Measurements from ENCODE around the gene ARHGAP25.

ARHGAP25 gene

DNA sequence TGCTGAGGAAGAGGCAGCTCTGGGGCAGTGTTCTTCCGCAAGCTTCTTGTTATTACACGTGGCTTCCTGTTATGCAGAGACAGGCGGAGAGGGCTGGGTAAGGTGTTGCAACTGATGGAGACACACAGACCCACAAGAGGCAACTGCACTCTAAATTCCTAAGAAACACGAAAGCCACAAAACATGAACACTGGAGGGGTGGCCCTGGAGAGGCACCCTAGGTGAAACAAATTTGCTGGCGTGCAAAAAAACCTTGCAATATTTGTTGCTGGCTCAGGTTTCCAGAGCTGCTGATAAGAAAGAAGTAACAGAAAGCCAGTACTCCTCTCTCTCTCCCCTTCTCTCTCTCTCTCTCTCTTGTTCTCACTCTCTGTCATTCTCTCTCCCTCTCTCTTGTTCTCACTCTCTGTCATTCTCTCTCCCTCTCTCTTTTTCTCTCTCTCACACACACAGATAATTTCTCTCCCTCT, 31.8 kb downstream of the ARHGAP25 start:
- DNase-seq (ENCODE audit: low read depth, low spot score), result no peak

- no peak for DNase-seq (ENCODE audit: low read depth, low spot score)
Observed at GRCh38 chr2:68767031-68767961, 32.7 kb downstream of the ARHGAP25 start.

- no peak for DNase-seq (ENCODE audit: low read depth, low spot score)
Observed at GRCh38 chr2:68767996-68768395, 33.4 kb downstream of the ARHGAP25 start.

DNA sequence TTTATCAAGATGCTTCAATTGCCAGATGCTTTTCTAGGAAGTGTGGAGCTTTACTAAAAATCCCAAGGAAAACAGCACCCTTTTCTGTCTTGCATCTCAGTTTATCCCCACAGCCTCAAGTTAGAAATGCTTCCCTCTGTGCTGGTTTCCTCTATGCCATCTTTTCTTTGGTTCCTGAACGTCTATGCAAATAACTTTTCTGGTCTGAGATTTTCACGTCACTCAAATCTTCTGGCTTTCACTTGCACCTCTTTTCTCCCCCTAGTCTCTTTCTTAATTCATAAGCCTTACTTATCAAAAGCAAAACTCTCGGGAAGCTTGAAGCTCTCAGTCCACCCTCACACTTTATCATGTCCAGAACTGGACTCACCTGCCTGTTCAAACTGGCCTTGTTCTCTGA, 33.9 kb downstream of the ARHGAP25 start:
- no peak for DNase-seq (ENCODE audit: low read depth, low spot score)

DNA sequence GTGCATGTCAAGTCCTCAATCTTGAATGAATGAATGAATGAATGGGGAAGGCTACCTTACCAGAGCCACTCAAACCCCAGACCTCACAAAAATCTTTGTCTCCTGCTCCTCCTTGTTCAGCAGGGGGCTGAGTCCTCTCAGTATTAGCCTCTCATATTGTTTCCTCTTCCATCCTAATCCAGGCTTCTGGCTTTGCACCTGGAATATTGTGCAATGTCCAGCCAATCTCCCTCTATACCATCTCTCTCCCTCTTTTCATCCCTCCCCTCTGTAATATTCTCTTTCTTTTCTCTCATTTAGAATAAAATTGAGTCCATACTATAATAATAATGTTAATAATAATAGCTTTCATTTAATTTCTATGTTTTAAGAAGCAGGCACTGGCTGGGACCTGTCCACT, 34.3 kb downstream of the ARHGAP25 start:
- DNase-seq (ENCODE audit: low read depth, low spot score), result no peak

DNA sequence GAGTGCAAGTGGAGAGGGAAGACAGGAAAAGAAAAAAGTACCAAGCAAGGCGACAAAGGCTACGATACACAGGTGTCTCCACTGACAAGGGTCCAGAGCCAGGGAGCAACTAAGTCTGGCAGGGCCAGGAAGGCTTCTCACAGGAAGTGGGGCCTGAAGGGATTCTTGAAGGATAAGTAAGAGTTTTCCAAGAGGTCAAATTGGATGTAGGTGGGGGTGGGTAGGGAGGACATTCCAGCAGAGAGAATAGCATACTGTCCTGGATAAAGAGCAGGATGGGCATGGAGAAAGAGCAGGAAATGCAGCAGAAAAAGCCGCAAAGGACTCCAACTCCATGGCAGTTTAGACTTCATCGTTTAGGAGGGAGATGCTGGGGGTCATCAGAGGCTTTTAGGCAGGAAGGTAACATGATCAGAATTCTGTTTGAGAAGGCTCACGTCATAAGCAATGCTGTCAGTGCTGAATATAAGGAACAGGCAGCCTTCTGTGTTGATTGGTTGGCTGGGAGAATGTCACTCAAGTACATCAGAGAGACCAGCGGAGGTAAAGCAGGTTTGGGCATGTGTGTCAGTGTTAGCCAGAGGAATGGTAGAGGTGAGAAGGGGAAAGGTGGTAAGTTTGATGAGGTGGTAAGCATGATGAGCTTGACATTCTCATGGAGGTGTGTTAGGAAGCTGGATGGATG, 35.1 kb downstream of the ARHGAP25 start:
- no peak for DNase-seq (ENCODE audit: low read depth, low spot score)

GRCh38 chr2:68770271-68771111, 35.9 kb downstream of the ARHGAP25 start:
- DNase-seq (ENCODE audit: low read depth, low spot score), result no peak

DNA sequence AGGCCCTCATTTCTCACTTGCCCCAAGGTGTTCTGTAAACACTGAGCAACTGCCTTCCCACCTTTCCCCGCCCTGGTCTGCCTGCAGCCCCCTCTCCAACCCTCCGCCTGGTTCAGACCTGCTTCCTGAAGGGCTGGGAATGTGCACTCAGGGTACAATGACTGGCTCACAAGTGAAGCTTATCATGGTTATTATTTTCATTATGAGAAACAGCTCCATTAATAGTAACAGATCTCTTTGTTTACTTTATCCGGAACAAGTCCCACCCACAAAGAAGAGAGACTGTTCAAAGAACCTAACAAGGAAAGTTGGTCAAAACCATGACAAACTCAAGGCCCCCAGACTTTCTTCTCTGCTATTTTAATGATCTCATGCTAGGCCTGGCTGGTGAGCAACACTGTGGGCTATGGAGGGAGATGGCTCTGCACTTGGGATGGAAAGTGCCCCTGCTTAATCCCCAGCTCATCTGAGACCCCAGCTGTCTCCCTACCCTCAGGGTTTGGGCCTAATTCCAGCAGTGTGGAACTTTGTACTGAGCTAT, 36.7 kb downstream of the ARHGAP25 start:
- DNase-seq (ENCODE audit: low read depth, low spot score), result no peak

DNA sequence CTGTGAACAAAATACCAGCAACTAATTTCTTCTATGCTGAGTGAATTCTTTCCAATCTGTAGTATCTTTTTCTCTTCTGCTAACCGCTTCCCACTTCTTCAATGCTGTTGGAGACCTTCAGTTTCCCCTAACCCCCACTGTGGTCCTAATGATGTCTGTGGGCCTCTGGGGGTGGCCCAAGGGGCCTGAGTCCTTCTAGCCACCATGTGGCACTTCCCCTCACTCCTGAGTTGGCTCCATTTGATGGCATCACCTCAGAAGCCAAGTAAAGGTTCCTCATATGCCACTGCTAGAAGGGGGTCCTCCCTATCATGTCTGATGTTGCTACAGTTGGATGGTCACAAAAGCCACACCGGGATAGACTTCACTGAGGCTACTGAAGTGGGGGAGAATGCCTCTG, 37.5 kb downstream of the ARHGAP25 start:
- no peak for DNase-seq (ENCODE audit: low read depth, low spot score)

- DNase-seq (ENCODE audit: low read depth, low spot score), result no peak
Observed at GRCh38 chr2:68774569-68775271, 40.1 kb downstream of the ARHGAP25 start.

- DNase-seq (ENCODE audit: low read depth, low spot score), result no peak
Observed at GRCh38 chr2:68775272-68775842, 40.7 kb downstream of the ARHGAP25 start.

- no peak for DNase-seq (ENCODE audit: low read depth, low spot score)
Observed at GRCh38 chr2:68776124-68776523, 41.5 kb downstream of the ARHGAP25 start.

DNA sequence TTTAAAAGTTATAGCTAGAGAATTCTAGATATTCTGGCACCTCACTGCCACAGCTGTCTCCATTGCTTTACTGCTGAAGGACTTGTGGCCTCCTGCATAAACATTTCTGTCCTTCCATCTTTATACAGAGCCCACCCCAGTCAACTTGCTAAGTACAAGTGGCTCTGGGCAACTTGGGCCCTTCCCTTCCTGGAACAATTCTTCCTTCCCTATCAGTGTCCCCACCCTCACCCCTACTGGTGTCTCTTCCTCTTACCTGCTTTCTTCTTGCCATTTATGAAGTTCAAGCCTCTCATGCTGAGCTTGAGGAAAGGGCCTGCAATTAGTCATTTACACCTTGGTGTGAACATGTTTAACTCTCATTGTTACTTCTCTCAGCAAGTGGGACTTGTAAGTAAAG, 45.0 kb downstream of the ARHGAP25 start:
- DNase-seq (ENCODE audit: low read depth, low spot score), result no peak

GRCh38 chr2:68784188-68784587, 49.6 kb downstream of the ARHGAP25 start:
- DNase-seq (ENCODE audit: low read depth, low spot score), result no peak

DNA sequence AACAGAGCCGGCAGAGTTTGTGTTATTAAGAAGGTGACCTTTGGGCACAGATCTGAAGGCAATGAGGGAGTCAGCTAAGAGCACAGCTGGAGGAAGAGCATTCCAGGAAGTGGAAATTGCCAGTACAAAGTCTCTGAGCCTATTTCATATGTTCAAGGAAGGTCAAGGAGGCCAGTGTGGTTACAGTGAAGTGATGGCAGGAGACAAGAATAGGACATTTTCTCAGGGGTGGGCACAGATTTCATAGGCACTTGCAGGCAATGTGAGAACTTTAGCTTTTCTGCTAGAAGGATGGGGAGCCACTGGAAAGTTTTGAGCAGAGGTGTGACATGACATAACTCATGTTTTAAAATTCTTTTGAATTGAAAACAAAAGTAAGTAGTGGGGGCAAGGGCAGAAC, 50.3 kb downstream of the ARHGAP25 start:
- DNase-seq (ENCODE audit: low read depth, low spot score), result no peak

DNA sequence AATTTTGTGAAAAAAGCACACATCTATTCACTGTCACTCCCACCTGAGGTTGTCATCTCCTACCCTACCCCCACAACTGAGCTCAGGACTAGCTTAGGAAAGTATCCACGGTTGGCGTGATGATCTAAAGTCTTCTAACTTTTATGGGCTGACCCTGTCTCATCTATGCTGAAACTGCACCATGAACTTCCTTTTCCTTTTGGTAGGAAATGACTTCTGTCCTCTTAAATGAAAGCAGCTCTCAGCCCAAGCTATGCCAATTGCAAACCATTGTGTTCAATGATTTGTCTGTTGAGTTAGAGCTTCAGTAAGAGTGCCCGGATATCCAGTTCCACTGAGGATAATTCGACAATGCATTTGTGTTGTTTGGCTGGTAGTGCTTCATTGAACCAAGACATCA, 52.7 kb downstream of the ARHGAP25 start:
- DNase-seq (ENCODE audit: low read depth, low spot score), result no peak

- no peak for DNase-seq (ENCODE audit: low read depth, low spot score)
Observed at GRCh38 chr2:68789603-68790002, 55.0 kb downstream of the ARHGAP25 start.

DNA sequence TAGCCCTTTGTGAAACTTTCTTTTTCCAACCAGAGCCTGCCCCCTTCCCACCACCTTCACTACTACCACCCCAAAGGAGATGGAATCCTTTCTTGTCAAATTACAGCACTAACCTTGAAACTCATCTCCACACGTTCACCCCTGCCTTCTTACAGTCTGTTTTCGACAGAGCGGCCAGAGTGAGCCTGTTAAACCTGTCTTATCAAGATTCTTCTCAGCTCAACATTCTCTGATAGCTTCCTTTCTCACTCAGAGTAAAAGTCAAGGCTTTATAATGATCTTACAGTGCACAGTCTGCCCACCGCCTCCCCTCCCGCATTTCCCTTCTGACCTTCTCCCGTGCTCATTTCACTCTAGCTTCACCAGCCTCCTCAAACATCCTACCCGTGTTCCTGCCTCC, 56.0 kb downstream of the ARHGAP25 start:
- DNase-seq (ENCODE audit: low read depth, low spot score), result no peak

DNA sequence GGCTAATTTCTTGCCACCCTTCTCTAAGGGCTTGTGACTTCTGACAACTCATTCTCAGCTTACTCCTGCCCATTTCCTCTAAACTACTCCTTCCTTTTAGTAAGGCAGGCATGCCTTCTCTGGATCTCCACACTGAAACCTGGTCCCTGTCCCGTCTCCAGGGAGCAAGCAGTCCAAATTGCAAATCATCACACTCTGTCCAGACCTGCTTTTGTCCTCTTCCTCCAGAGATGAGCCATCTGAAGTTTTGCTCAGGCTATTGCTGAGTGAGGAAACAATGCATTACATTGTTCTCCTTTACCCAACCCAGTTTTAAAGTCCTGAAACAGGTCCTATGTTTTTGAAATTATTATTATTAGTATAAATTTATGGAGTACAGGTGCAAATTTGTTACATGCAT, 57.3 kb downstream of the ARHGAP25 start:
- no peak for DNase-seq (ENCODE audit: low read depth, low spot score)

DNA sequence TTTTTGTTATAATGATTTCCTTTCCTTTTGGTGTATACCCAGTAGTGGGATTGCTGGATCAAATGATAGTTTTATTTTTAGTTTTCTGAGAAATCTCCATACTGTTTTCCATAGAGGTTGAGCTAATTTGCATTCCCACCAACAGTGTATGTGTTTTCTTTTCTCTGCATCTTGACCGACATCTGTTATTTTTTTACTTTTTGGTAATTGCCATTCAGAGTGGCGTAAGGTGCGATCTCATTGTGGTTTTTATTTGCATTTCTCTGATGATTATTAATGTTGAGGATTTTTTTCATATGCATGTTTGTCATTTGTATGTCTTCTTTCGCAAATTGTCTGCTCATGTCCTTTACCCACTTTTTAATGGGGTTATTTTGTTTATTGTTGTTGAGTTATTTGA, 58.1 kb downstream of the ARHGAP25 start:
- DNase-seq (ENCODE audit: low read depth, low spot score), result no peak
